KMS-11 (cell line): ENCODE measurements around the gene FHOD3.

Experiments
- H2AFZ ChIP-seq: fragments of 200-600 bp; sonication (generic); 2 replicates; pipeline ENCODE4 v1.6.1; 2016; ENCODE audit warnings: antibody characterized with exemption, mixed run types, low read depth
- H3K27ac ChIP-seq: fragments of 200-600 bp; sonication (generic); 2 replicates; pipeline ENCODE4 v1.6.1; 2016; ENCODE audit warnings: mild to moderate bottlenecking, mixed run types
- H3K27me3 ChIP-seq: fragments of 200-600 bp; sonication (generic); 2 replicates; pipeline ENCODE4 v1.6.1; 2017; ENCODE audit warnings: mild to moderate bottlenecking, low read depth, mixed run types, moderate library complexity; ENCODE audit not compliant: insufficient read depth
- H3K36me3 ChIP-seq: fragments of 200-600 bp; sonication (generic); 2 replicates; pipeline ENCODE4 v1.6.1; 2017; ENCODE audit warnings: mild to moderate bottlenecking, mixed run types; ENCODE audit not compliant: insufficient read depth
- H3K4me1 ChIP-seq: fragments of 200-600 bp; sonication (generic); 2 replicates; pipeline ENCODE4 v1.6.1; 2016; ENCODE audit warnings: mild to moderate bottlenecking, low read depth, mixed run types; ENCODE audit not compliant: poor library complexity, severe bottlenecking
- H3K4me2 ChIP-seq: fragments of 200-600 bp; sonication (generic); 2 replicates; pipeline ENCODE4 v1.7.0; 2016; ENCODE audit warnings: mild to moderate bottlenecking, mixed run types
- H3K4me3 ChIP-seq: fragments of 200-600 bp; sonication (generic); IDR thresholded peaks from 2 replicates; pipeline ENCODE4 v1.6.1; 2017; ENCODE audit warnings: low read depth, low read length, mixed read lengths; ENCODE audit not compliant: insufficient read depth
- H3K79me2 ChIP-seq: fragments of 200-600 bp; sonication (generic); 2 replicates; pipeline ENCODE4 v1.6.1; 2016; ENCODE audit warnings: low read depth, mixed run types; ENCODE audit not compliant: insufficient read depth
- H3K9ac ChIP-seq: fragments of 200-600 bp; sonication (generic); 2 replicates; pipeline ENCODE4 v1.6.1; 2016; ENCODE audit warnings: mild to moderate bottlenecking, mixed run types
- H4K20me1 ChIP-seq: fragments of 200-600 bp; sonication (generic); 2 replicates; pipeline ENCODE4 v1.6.1; 2016; ENCODE audit warnings: mild to moderate bottlenecking, mixed run types; ENCODE audit not compliant: insufficient read depth
- CTCF ChIP-seq: fragments of 200-600 bp; sonication (generic); conservative IDR thresholded peaks from 2 replicates; pipeline ENCODE4 v1.6.1; 2017; ENCODE audit warnings: low read depth, mild to moderate bottlenecking, antibody characterized with exemption, low read length, moderate library complexity, mixed read lengths

Gene FHOD3

GRCh38 chr18:36675076-36675475, 377.6 kb downstream of the FHOD3 start:
- TF ChIP-seq CTCF, result no peak
- H4K20me1 ChIP-seq, result no peaks in the 10 kb centered on the region

GRCh38 chr18:36675542-36675941, 378.0 kb downstream of the FHOD3 start:
- H4K20me1 ChIP-seq, result no peaks in the 10 kb centered on the region
- H2AFZ ChIP-seq, result no peak overlapping the region
- H3K4me2 ChIP-seq, result no peak overlapping the region
- H3K36me3 ChIP-seq, result no peaks in the 10 kb centered on the region
- no peaks in the 10 kb centered on the region for H3K79me2 ChIP-seq
- no peak overlapping the region for H3K9ac ChIP-seq
- H3K27ac ChIP-seq, result no peak overlapping the region
- H3K27me3 ChIP-seq, result no peaks in the 10 kb centered on the region
- no peak for TF ChIP-seq CTCF
- H3K4me3 ChIP-seq, result no peak overlapping the region
- H3K4me1 ChIP-seq, result peaks cover 3% of the 10 kb centered on the region

More at GRCh38 chr18:36675076-36675475, 377.6 kb downstream of the FHOD3 start:
- no peak overlapping the region for H3K4me3 ChIP-seq
- no peaks in the 10 kb centered on the region for H3K79me2 ChIP-seq
- H3K36me3 ChIP-seq, result no peaks in the 10 kb centered on the region
- no peak overlapping the region for H3K9ac ChIP-seq
- no peak overlapping the region for H2AFZ ChIP-seq
- H3K27me3 ChIP-seq, result no peaks in the 10 kb centered on the region
- H3K4me1 ChIP-seq, result peaks cover 3% of the 10 kb centered on the region
- no peak overlapping the region for H3K27ac ChIP-seq
- H3K4me2 ChIP-seq, result no peak overlapping the region

GRCh38 chr18:36676629-36677028, 379.1 kb downstream of the FHOD3 start:
- no peak for TF ChIP-seq CTCF
- Histone ChIP-seq H3K79me2 (no peaks in the 10 kb centered on the region), H3K4me3 (no peak overlapping the region), H3K4me2 (no peak overlapping the region), H3K27me3 (no peaks in the 10 kb centered on the region), H2AFZ (no peak overlapping the region), H4K20me1 (no peaks in the 10 kb centered on the region), H3K9ac (no peak overlapping the region), H3K4me1 (peaks cover 3% of the 10 kb centered on the region), H3K36me3 (no peaks in the 10 kb centered on the region), H3K27ac (no peak overlapping the region)

DNA sequence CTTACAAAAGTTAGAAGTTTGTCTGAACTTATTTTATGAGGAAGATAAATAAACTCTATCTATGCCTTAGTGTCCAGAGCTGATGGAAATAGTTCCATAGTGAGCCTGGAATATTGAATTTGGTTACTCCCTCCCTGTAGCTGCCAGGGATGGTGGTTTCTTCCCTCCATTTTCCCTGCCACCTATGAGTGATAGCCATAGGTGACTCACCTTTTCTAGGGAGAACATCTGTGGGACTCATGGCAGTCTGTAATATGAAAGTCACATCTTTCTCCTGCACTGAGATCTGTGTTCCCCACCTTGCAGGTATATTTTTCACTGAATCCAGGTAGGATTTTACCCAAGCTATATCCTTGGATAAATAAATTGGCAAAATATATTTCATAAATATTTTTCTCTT, 382.5 kb downstream of the FHOD3 start:
- Histone ChIP-seq H4K20me1 (no peaks in the 10 kb centered on the region), H3K79me2 (no peaks in the 10 kb centered on the region), H3K27me3 (no peaks in the 10 kb centered on the region), H3K9ac (no peak overlapping the region), H3K27ac (no peak overlapping the region), H3K4me3 (no peak overlapping the region), H2AFZ (no peak overlapping the region), H3K4me2 (no peak overlapping the region), H3K4me1 (no peaks in the 10 kb centered on the region), H3K36me3 (no peaks in the 10 kb centered on the region)
- TF ChIP-seq CTCF, result no peak

GRCh38 chr18:36685580-36685979, 388.1 kb downstream of the FHOD3 start:
- no peaks in the 10 kb centered on the region for H4K20me1 ChIP-seq
- no peak overlapping the region for H3K4me2 ChIP-seq
- H3K27me3 ChIP-seq, result no peaks in the 10 kb centered on the region
- H3K4me1 ChIP-seq, result no peaks in the 10 kb centered on the region
- no peak overlapping the region for H3K27ac ChIP-seq
- no peak overlapping the region for H3K9ac ChIP-seq
- H2AFZ ChIP-seq, result no peak overlapping the region
- TF ChIP-seq CTCF, result no peak
- H3K4me3 ChIP-seq, result no peak overlapping the region
- no peaks in the 10 kb centered on the region for H3K36me3 ChIP-seq
- no peaks in the 10 kb centered on the region for H3K79me2 ChIP-seq
